Activated CD8-positive, alpha-beta T cell treated with anti-CD3 and anti-CD28 coated beads, Interleukin-2, amount 10 ng/mL, durations not matched to agents 7 days and 5 days (primary cell): ENCODE results near the gene ZDHHC21. TPM values are rescaled to one million over a fixed set of nuclear protein-coding genes. Genes with fewer than 3 reads are reported as not detected.
"Not testable (repeated sequence)": the region's sequence is repeated elsewhere in the genome, so short reads cannot be mapped to it uniquely, and the experiment has no call there.

Experiments used
- ATAC-seq: fragments of 150-1000 bp; cut with Tn5 transposase; one replicate; pipeline ENCODE4 v1.10.0; 2021; ENCODE audit warnings: moderate library complexity
- CTCF ChIA-PET: fragments of 350-600 bp; sonication (Branson Sonifier 250); formaldehyde crosslinking; loops from one replicate; lab custom pipeline; 2021; ENCODE audit warnings: antibody characterized with exemption; lab: Charles Lee
- POLR2A ChIA-PET: fragments of 350-600 bp; sonication (Branson Sonifier 250); formaldehyde crosslinking; loops from one replicate; lab custom pipeline; 2021; ENCODE audit warnings: antibody characterized with exemption; lab: Charles Lee
- DNase-seq: peaks from one replicate; pipeline ENCODE4 v3.0.0-alpha.2; 2020
- H3K27ac Mint-ChIP-seq: one replicate; pipeline ENCODE4 v1.8.0; 2021; ENCODE audit warnings: mild to moderate bottlenecking, mixed read lengths
- H3K27me3 Mint-ChIP-seq: one replicate; pipeline ENCODE4 v1.8.0; 2021; ENCODE audit warnings: low read depth, mixed read lengths
- H3K36me3 Mint-ChIP-seq: one replicate; pipeline ENCODE4 v1.8.0; 2021; ENCODE audit warnings: low read depth, mixed read lengths
- H3K4me1 Mint-ChIP-seq: one replicate; pipeline ENCODE4 v1.8.0; 2021; ENCODE audit warnings: low read depth, mixed read lengths
- H3K4me3 Mint-ChIP-seq: one replicate; pipeline ENCODE4 v1.8.0; 2021; ENCODE audit warnings: mild to moderate bottlenecking, mixed read lengths
- H3K9me3 Mint-ChIP-seq: one replicate; pipeline ENCODE4 v1.8.0; 2022; ENCODE audit warnings: mixed read lengths; ENCODE audit not compliant: insufficient read depth
- total RNA-seq, 2 experiments: library from RNA; stranded (reverse); gene quantifications; one replicate each; pipeline ENCODE4 v1.2.3, GENCODE V29; 2021

ZDHHC21 gene
- total RNA-seq, 2 experiments from 2014 or later = 5.9 to 6.5 TPM

GRCh38 chr9:14706530-14707140 is 13.4 kb upstream of the ZDHHC21 start:
- Mint-ChIP-seq H3K36me3 (no peaks in the 10 kb centered on the region), H3K27me3 (peaks cover 22% of the 10 kb centered on the region), H3K9me3 (peaks cover 23% of the 10 kb centered on the region), H3K4me1 (no peaks in the 10 kb centered on the region), H3K4me3 (no peak overlapping the region), H3K27ac (no peak overlapping the region)
- CTCF ChIA-PET = no interaction called here
- ATAC-seq (no peak), DNase-seq (no peak)
- POLR2A ChIA-PET = no interaction called here

GRCh38 chr9:14705079-14705478 is 11.8 kb upstream of the ZDHHC21 start:
- ChIA-PET CTCF (interaction anchor here (1.4 kb wide), 1 partner anchor 18 kb away, joined by 3 read pairs; no protein-coding TSS in a partner anchor), POLR2A (no interaction called here)
- Mint-ChIP-seq H3K9me3 (peaks cover 23% of the 10 kb centered on the region), H3K36me3 (no peaks in the 10 kb centered on the region), H3K4me3 (no peak overlapping the region), H3K4me1 (no peaks in the 10 kb centered on the region), H3K27ac (no peak overlapping the region), H3K27me3 (peaks cover 15% of the 10 kb centered on the region)
- ATAC-seq = no peak
- no peak for DNase-seq

GRCh38 chr9:14704281-14704680 is 11.0 kb upstream of the ZDHHC21 start:
- H3K36me3 Mint-ChIP-seq = no peaks in the 10 kb centered on the region
- H3K4me3 Mint-ChIP-seq = no peak overlapping the region
- DNase-seq (no peak), ATAC-seq (no peak)
- ChIA-PET POLR2A (no interaction called here), CTCF (no interaction called here)
- no peaks in the 10 kb centered on the region for H3K4me1 Mint-ChIP-seq
- H3K27me3 Mint-ChIP-seq = peaks cover 13% of the 10 kb centered on the region
- H3K27ac Mint-ChIP-seq = no peak overlapping the region
- peaks cover 23% of the 10 kb centered on the region for H3K9me3 Mint-ChIP-seq

- no peak overlapping the region for H3K27ac Mint-ChIP-seq
- H3K9me3 Mint-ChIP-seq = peaks cover 18% of the 10 kb centered on the region
- ATAC-seq (no peak), DNase-seq (no peak)
- CTCF ChIA-PET = no interaction called here
- H3K27me3 Mint-ChIP-seq = peaks cover 8% of the 10 kb centered on the region
- H3K36me3 Mint-ChIP-seq = no peaks in the 10 kb centered on the region
- POLR2A ChIA-PET = no interaction called here
- H3K4me1 Mint-ChIP-seq = no peaks in the 10 kb centered on the region
- H3K4me3 Mint-ChIP-seq = no peak overlapping the region
These were observed 9.0 kb upstream of the ZDHHC21 start for GRCh38 chr9:14702200-14702720.

- DNase-seq (no peak), ATAC-seq (peak; percentile 76)
- Mint-ChIP-seq H3K27ac (peak overlapping the region; percentile 84), H3K36me3 (peaks cover 19% of the 10 kb centered on the region), H3K4me3 (peak overlapping the region; percentile 89), H3K9me3 (no peaks in the 10 kb centered on the region), H3K4me1 (peaks cover 33% of the 10 kb centered on the region), H3K27me3 (peaks cover 17% of the 10 kb centered on the region)
- ChIA-PET CTCF (interaction anchor here (1.4 to 2.2 kb wide), 3 partner anchors 17 to 31 kb away, joined by 4 to 6 read pairs (median 5); no protein-coding TSS in a partner anchor), POLR2A (interaction anchor here (1.4 kb wide), 1 partner anchor 15 kb away, joined by 3 read pairs; no protein-coding TSS in a partner anchor)
These were observed 572 bp downstream of the ZDHHC21 start for GRCh38 chr9:14692470-14693250.

GRCh38 chr9:14690948-14691730 is 2.1 kb downstream of the ZDHHC21 start:
- CTCF ChIA-PET = interaction anchor here (1.4 to 2.2 kb wide), 2 partner anchors 10 to 30 kb away, joined by 4 to 5 read pairs; no protein-coding TSS in a partner anchor
- no peak overlapping the region for H3K4me3 Mint-ChIP-seq
- H3K27ac Mint-ChIP-seq = no peak overlapping the region

GRCh38 chr9:14687042-14687719 is 6.1 kb downstream of the ZDHHC21 start:
- no peak overlapping the region for H3K4me3 Mint-ChIP-seq
- H3K9me3 Mint-ChIP-seq = no peaks in the 10 kb centered on the region
- H3K27ac Mint-ChIP-seq = no peak overlapping the region
- DNase-seq = no peak
- H3K4me1 Mint-ChIP-seq = peaks cover 19% of the 10 kb centered on the region
- no peaks in the 10 kb centered on the region for H3K27me3 Mint-ChIP-seq
- H3K36me3 Mint-ChIP-seq = peaks cover 44% of the 10 kb centered on the region
- ChIA-PET CTCF (interaction anchor here (1.5 kb wide), 1 partner anchor 18 kb away, joined by 3 read pairs; no protein-coding TSS in a partner anchor), POLR2A (no interaction called here)
- no peak for ATAC-seq

More at GRCh38 chr9:14690948-14691730, 2.1 kb downstream of the ZDHHC21 start:
- peaks cover 29% of the 10 kb centered on the region for H3K36me3 Mint-ChIP-seq
- no peaks in the 10 kb centered on the region for H3K9me3 Mint-ChIP-seq
- POLR2A ChIA-PET = no interaction called here
- DNase-seq (no peak), ATAC-seq (no peak)
- H3K27me3 Mint-ChIP-seq = peaks cover 6% of the 10 kb centered on the region
- peaks cover 33% of the 10 kb centered on the region for H3K4me1 Mint-ChIP-seq

GRCh38 chr9:14686168-14686567 is 7.1 kb downstream of the ZDHHC21 start:
- H3K9me3 Mint-ChIP-seq = no peaks in the 10 kb centered on the region
- ChIA-PET CTCF (interaction anchor here (1.5 kb wide), 1 partner anchor 19 kb away, joined by 3 read pairs; no protein-coding TSS in a partner anchor), POLR2A (no interaction called here)
- no peak for ATAC-seq
- no peak overlapping the region for H3K27ac Mint-ChIP-seq
- H3K27me3 Mint-ChIP-seq = no peaks in the 10 kb centered on the region
- peaks cover 47% of the 10 kb centered on the region for H3K36me3 Mint-ChIP-seq
- DNase-seq = no peak
- H3K4me3 Mint-ChIP-seq = no peak overlapping the region
- peaks cover 11% of the 10 kb centered on the region for H3K4me1 Mint-ChIP-seq

GRCh38 chr9:14682616-14683015 is 10.6 kb downstream of the ZDHHC21 start:
- H3K27me3 Mint-ChIP-seq, H3K27ac Mint-ChIP-seq, CTCF ChIA-PET, ATAC-seq, H3K4me1 Mint-ChIP-seq, POLR2A ChIA-PET, H3K9me3 Mint-ChIP-seq, H3K4me3 Mint-ChIP-seq, DNase-seq: not testable (repeated sequence)
- peaks cover 41% of the 10 kb centered on the region for H3K36me3 Mint-ChIP-seq

GRCh38 chr9:14678776-14679175 is 14.5 kb downstream of the ZDHHC21 start:
- DNase-seq = no peak
- ChIA-PET CTCF (no interaction called here), POLR2A (no interaction called here)
- H3K9me3 Mint-ChIP-seq = no peaks in the 10 kb centered on the region
- peaks cover 4% of the 10 kb centered on the region for H3K4me1 Mint-ChIP-seq
- no peak overlapping the region for H3K27ac Mint-ChIP-seq
- H3K36me3 Mint-ChIP-seq = peaks cover 19% of the 10 kb centered on the region
- no peaks in the 10 kb centered on the region for H3K27me3 Mint-ChIP-seq
- H3K4me3 Mint-ChIP-seq = no peak overlapping the region
- ATAC-seq = no peak

- DNase-seq = no peak
- ATAC-seq = no peak
- ChIA-PET CTCF (no interaction called here), POLR2A (interaction anchor here (1.4 kb wide), 1 partner anchor 15 kb away, joined by 3 read pairs; the partner anchor contains the start of gene ZDHHC21)
- Mint-ChIP-seq H3K4me1 (peaks cover 4% of the 10 kb centered on the region), H3K9me3 (no peaks in the 10 kb centered on the region), H3K27ac (no peak overlapping the region), H3K36me3 (peaks cover 19% of the 10 kb centered on the region), H3K4me3 (no peak overlapping the region), H3K27me3 (no peaks in the 10 kb centered on the region)
These were observed 15.4 kb downstream of the ZDHHC21 start for GRCh38 chr9:14677872-14678271.
